ENCODE data around the gene INPP5D. TPM values are rescaled to one million over a fixed set of nuclear protein-coding genes. Genes with fewer than 3 reads are reported as not detected.

Gene INPP5D
- total RNA-seq, 1 experiment from 2014 or later: 17.2 TPM

DNA sequence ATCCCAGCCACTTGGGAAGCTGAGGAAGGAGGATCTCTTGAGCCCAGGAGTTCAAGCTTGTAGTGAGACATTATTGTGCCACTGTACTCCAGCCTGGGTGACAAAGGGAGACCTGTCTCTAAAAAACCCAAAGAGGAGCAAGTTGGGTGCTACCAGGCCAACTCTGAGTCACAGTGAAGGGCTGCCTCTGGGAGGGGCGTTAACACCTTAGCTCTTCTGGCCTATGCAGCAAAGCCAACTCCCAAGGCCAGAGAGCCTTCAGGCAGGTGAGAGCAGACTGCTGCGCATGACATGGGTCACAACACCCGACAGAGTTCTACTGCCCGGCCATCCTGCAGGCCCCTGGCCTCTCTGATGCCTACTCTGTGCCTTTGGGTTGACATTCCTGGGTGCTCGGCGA is 158.7 kb downstream of the INPP5D start:
- no peak for DNase-seq (ENCODE audit: low spot score)
- no peaks in the 10 kb centered on the region; the same call in 1 of the 2 replicates for H3K4me1 Mint-ChIP-seq
- no peaks in the 10 kb centered on the region for H3K27me3 Mint-ChIP-seq (ENCODE audit: low read depth)
- ChIA-PET CTCF (interaction anchor here (0.6 kb wide), 1 partner anchor 9 kb away, joined by 3 read pairs; no protein-coding TSS in a partner anchor), POLR2A (no interaction called here)
- no peaks in the 10 kb centered on the region for H3K9me3 Mint-ChIP-seq
- no peak overlapping the region for H3K4me3 Mint-ChIP-seq
- no peaks in the 10 kb centered on the region for H3K36me3 Mint-ChIP-seq
- TF ChIP-seq ZNF263 (CRISPR knock-in tag; IDR thresholded peaks at IDR 0.05; ENCODE audit: low read depth): no peak
- TF ChIP-seq ZNF423 (CRISPR knock-in tag; IDR thresholded peaks at IDR 0.05): no peak
- TF ChIP-seq RELA (CRISPR knock-in tag; IDR thresholded peaks at IDR 0.05; ENCODE audit: borderline replicate concordance): no peak
- TF ChIP-seq, protein P1, sequence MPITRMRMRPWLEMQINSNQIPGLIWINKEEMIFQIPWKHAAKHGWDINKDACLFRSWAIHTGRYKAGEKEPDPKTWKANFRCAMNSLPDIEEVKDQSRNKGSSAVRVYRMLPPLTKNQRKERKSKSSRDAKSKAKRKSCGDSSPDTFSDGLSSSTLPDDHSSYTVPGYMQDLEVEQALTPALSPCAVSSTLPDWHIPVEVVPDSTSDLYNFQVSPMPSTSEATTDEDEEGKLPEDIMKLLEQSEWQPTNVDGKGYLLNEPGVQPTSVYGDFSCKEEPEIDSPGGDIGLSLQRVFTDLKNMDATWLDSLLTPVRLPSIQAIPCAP (CRISPR knock-in tag; IDR thresholded peaks at IDR 0.05): no peak
- no peak for TF ChIP-seq SMAD3 (CRISPR knock-in tag; IDR thresholded peaks at IDR 0.05; ENCODE audit: borderline replicate concordance)
- TF ChIP-seq, protein P2, sequence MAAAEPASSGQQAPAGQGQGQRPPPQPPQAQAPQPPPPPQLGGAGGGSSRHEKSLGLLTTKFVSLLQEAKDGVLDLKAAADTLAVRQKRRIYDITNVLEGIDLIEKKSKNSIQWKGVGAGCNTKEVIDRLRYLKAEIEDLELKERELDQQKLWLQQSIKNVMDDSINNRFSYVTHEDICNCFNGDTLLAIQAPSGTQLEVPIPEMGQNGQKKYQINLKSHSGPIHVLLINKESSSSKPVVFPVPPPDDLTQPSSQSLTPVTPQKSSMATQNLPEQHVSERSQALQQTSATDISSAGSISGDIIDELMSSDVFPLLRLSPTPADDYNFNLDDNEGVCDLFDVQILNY (CRISPR knock-in tag; IDR thresholded peaks at IDR 0.05): no peak
- TF ChIP-seq, protein P3, sequence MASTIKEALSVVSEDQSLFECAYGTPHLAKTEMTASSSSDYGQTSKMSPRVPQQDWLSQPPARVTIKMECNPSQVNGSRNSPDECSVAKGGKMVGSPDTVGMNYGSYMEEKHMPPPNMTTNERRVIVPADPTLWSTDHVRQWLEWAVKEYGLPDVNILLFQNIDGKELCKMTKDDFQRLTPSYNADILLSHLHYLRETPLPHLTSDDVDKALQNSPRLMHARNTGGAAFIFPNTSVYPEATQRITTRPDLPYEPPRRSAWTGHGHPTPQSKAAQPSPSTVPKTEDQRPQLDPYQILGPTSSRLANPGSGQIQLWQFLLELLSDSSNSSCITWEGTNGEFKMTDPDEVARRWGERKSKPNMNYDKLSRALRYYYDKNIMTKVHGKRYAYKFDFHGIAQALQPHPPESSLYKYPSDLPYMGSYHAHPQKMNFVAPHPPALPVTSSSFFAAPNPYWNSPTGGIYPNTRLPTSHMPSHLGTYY (CRISPR knock-in tag; IDR thresholded peaks at IDR 0.05): no peak
- TF ChIP-seq, protein P4, sequence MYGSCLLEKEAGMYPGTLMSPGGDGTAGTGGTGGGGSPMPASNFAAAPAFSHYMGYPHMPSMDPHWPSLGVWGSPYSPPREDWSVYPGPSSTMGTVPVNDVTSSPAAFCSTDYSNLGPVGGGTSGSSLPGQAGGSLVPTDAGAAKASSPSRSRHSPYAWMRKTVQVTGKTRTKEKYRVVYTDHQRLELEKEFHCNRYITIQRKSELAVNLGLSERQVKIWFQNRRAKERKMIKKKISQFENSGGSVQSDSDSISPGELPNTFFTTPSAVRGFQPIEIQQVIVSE (CRISPR knock-in tag; IDR thresholded peaks at IDR 0.05; ENCODE audit: borderline replicate concordance): no peak
- TF ChIP-seq GTF2I (CRISPR knock-in tag; conservative IDR thresholded peaks at IDR 0.05): no peak
- TF ChIP-seq ATF2 (CRISPR knock-in tag; IDR thresholded peaks at IDR 0.05; ENCODE audit: borderline replicate concordance, low read depth): no peak
- no peak for TF ChIP-seq CBFB (CRISPR knock-in tag; IDR thresholded peaks at IDR 0.05; ENCODE audit: low read depth)
- TF ChIP-seq, protein P5, sequence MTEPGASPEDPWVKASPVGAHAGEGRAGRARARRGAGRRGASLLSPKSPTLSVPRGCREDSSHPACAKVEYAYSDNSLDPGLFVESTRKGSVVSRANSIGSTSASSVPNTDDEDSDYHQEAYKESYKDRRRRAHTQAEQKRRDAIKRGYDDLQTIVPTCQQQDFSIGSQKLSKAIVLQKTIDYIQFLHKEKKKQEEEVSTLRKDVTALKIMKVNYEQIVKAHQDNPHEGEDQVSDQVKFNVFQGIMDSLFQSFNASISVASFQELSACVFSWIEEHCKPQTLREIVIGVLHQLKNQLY (CRISPR knock-in tag; IDR thresholded peaks at IDR 0.05): no peak
- TF ChIP-seq CTCF (IDR thresholded peaks at IDR 0.05): no peak
- no peak for TF ChIP-seq NFATC4 (CRISPR knock-in tag; IDR thresholded peaks at IDR 0.05)
- TF ChIP-seq ZNF671 (CRISPR knock-in tag; IDR thresholded peaks at IDR 0.05): no peak
- no peak overlapping the region for H3K27ac Mint-ChIP-seq
- no peak for ATAC-seq

DNA sequence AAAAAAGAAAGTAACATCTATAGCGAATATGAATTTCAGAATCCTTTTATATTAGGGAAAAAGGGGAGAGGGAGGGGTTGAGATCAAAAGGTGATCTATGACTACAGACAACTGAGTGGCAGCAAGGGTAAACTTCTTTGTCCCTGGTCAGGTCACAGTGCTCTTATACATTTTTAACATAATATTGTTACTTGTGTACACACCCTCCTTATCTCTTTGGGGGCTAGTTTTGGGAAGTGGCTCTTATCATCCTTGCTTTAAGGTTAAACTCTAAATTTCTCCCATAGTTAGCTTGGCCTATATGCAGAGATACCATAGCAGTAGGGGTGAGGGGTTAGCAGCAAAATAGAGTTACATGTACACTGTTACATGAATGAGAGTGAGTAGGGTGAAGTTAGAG is 159.7 kb downstream of the INPP5D start:
- Mint-ChIP-seq H3K4me1 (no peaks in the 10 kb centered on the region), H3K27me3 (ENCODE audit: low read depth) (no peaks in the 10 kb centered on the region), H3K27ac (no peak overlapping the region), H3K4me3 (no peak overlapping the region), H3K36me3 (no peaks in the 10 kb centered on the region), H3K9me3 (peaks cover 4% of the 10 kb centered on the region; the same call in 1 of the 2 replicates)
- ATAC-seq (no peak), DNase-seq (ENCODE audit: low spot score) (no peak)
- ChIA-PET CTCF (no interaction called here), POLR2A (no interaction called here)
- TF ChIP-seq ZNF396 (CRISPR knock-in tag; IDR thresholded peaks at IDR 0.05; ENCODE audit: borderline replicate concordance) (no peak), USF2 (CRISPR knock-in tag; IDR thresholded peaks at IDR 0.05) (no peak), PRDM15 (CRISPR knock-in tag; IDR thresholded peaks at IDR 0.05) (no peak), MXD4 (CRISPR knock-in tag; IDR thresholded peaks at IDR 0.05; ENCODE audit: borderline replicate concordance) (no peak), TEAD4 (CRISPR knock-in tag; IDR thresholded peaks at IDR 0.05) (no peak), RORB (CRISPR knock-in tag; IDR thresholded peaks at IDR 0.05) (no peak), ATF2 (CRISPR knock-in tag; IDR thresholded peaks at IDR 0.05; ENCODE audit: borderline replicate concordance, low read depth) (no peak), TCF7 (CRISPR knock-in tag; IDR thresholded peaks at IDR 0.05; ENCODE audit: low read depth) (no peak)

Data from WTC11 (cell line).